ENCODE measurements around the gene PAPOLA.

- TF ChIP-seq MEF2D (tag; conservative IDR thresholded peaks at IDR 0.05; ENCODE audit: low read depth) (no peak), EZH2 (IDR thresholded peaks at IDR 0.05; ENCODE audit: borderline replicate concordance, low read depth, low read length) (no peak), TRIM25 (IDR thresholded peaks at IDR 0.05; ENCODE audit: borderline replicate concordance) (no peak)
Measured at GRCh38 chr14:96478119-96478518, 24.1 kb upstream of the PAPOLA start.

Measured in K562 (cell line).